Measurements from ENCODE around the gene ZNF548. TPM values are rescaled to one million over a fixed set of nuclear protein-coding genes. Genes with fewer than 3 reads are reported as not detected.

ZNF548 gene
- total RNA-seq, 1 donor from 2014 or later = 17.1 TPM

Other genes with a start within 250 kb of the ZNF548 start
- not detected in 2 replicates for gene ZIM3, start 244.7 kb upstream of the ZNF548 start, total RNA-seq
- not detected in 2 replicates for gene DUXA, start 222.4 kb upstream of the ZNF548 start, total RNA-seq
- gene ZNF264, start 198.4 kb upstream of the ZNF548 start, total RNA-seq = 23.8 and 25.6 TPM in 2 replicates
- gene AURKC, start 158.8 kb upstream of the ZNF548 start, total RNA-seq = 0.27 and 0.34 TPM in 2 replicates
- 8.1 and 8.4 TPM in 2 replicates for gene ZNF805, start 149.2 kb upstream of the ZNF548 start, total RNA-seq
- 33.0 and 37.8 TPM in 2 replicates for gene ZNF460, start 109.4 kb upstream of the ZNF548 start, total RNA-seq
- 6.6 and 7.5 TPM in 2 replicates for gene ZNF543, start 69.4 kb upstream of the ZNF548 start, total RNA-seq
- gene ZNF304, start 38.6 kb upstream of the ZNF548 start, total RNA-seq = 6.6 and 6.9 TPM in 2 replicates
- 3.8 and 6.6 TPM in 2 replicates for gene TRAPPC2B, start 26.3 kb upstream of the ZNF548 start, total RNA-seq
- 2.2 and 2.8 TPM in 2 replicates for gene ZNF547, start 26.3 kb upstream of the ZNF548 start, total RNA-seq
- gene ZNF17, start 21.3 kb downstream of the ZNF548 start, total RNA-seq = 11.3 and 12.1 TPM in 2 replicates
- gene ZNF749, start 45.5 kb downstream of the ZNF548 start, total RNA-seq = 14.0 and 15.2 TPM in 2 replicates
- 0.07 and 0.18 TPM in 2 replicates for gene VN1R1, start 67.3 kb downstream of the ZNF548 start, total RNA-seq
- 2.9 and 3.2 TPM in 2 replicates for gene ZNF772, start 87.7 kb downstream of the ZNF548 start, total RNA-seq
- gene ZNF419, start 97.9 kb downstream of the ZNF548 start, total RNA-seq = 5.9 and 6.7 TPM in 2 replicates
- 6.7 and 8.2 TPM in 2 replicates for gene ZNF773, start 110.1 kb downstream of the ZNF548 start, total RNA-seq
- 6.8 and 7.7 TPM in 2 replicates for gene ZNF549, start 137.5 kb downstream of the ZNF548 start, total RNA-seq
- gene ZNF550, start 170.0 kb downstream of the ZNF548 start, total RNA-seq = 9.0 and 10.0 TPM in 2 replicates
- 4.5 and 5.0 TPM in 2 replicates for gene ZNF416, start 189.1 kb downstream of the ZNF548 start, total RNA-seq
- gene ZIK1, start 194.3 kb downstream of the ZNF548 start, total RNA-seq = 4.1 and 4.4 TPM in 2 replicates
- 7.6 and 7.7 TPM in 2 replicates for gene ZNF530, start 210.0 kb downstream of the ZNF548 start, total RNA-seq
- 11.9 and 13.6 TPM in 2 replicates for gene ZNF134, start 224.4 kb downstream of the ZNF548 start, total RNA-seq
- gene ZNF211, start 243.3 kb downstream of the ZNF548 start, total RNA-seq = 13.6 and 14.3 TPM in 2 replicates